Kidney tubule cell (primary cell): ENCODE measurements around the gene GABRD.

Experiments used
- DNase-seq: peaks from one replicate; pipeline ENCODE4 v3.0.0-alpha.2; 2018; ENCODE audit warnings: low spot score

The GABRD gene

GRCh38 chr1:2076826-2077225 is 57.7 kb downstream of the GABRD start:
- no peak for DNase-seq

GRCh38 chr1:2078170-2078569 is 59.0 kb downstream of the GABRD start:
- no peak for DNase-seq

- DNase-seq: no peak
These were observed 60.4 kb downstream of the GABRD start for GRCh38 chr1:2079396-2080085.

GRCh38 chr1:2080140-2080539 is 61.0 kb downstream of the GABRD start:
- no peak for DNase-seq
